Stomach smooth muscle (tissue), 2 donors: Measurements from ENCODE around the gene EGR1.
"Not testable (repeated sequence)": the region's sequence is repeated elsewhere in the genome, so short reads cannot be mapped to it uniquely, and the experiment has no call there.

Source experiments
- H3K27ac ChIP-seq: one replicate; pipeline ENCODE4 v1.7.0; 2013; ENCODE audit warnings: mild to moderate bottlenecking, low read length, inconsistent platforms
- H3K27me3 ChIP-seq, 2 donors: one replicate each; pipeline ENCODE4 v1.7.0; 2013; ENCODE audit warnings: low read length in 2 of 2; ENCODE audit not compliant: insufficient read depth in 2 of 2, control insufficient read depth in 1 of 2
- H3K36me3 ChIP-seq, 2 donors: one replicate each; pipeline ENCODE4 v1.7.0; 2013; ENCODE audit warnings: low read length in 2 of 2; ENCODE audit not compliant: control insufficient read depth in 2 of 2, insufficient read depth in 2 of 2
- H3K4me1 ChIP-seq: one replicate; pipeline ENCODE4 v1.7.0; 2013; ENCODE audit warnings: low read length; ENCODE audit not compliant: control insufficient read depth, insufficient read depth
- H3K4me3 ChIP-seq, 2 donors: one replicate each; pipeline ENCODE4 v1.7.0; 2013; ENCODE audit warnings: low read length in 2 of 2
- H3K9ac ChIP-seq, 2 donors: one replicate each; pipeline ENCODE4 v1.7.0; 2013; ENCODE audit warnings: low read length in 2 of 2, mild to moderate bottlenecking in 1 of 2
- H3K9me3 ChIP-seq, 2 donors: one replicate each; pipeline ENCODE4 v1.7.0; 2013; ENCODE audit warnings: low read length in 2 of 2; ENCODE audit not compliant: control insufficient read depth in 2 of 2
- donor health status: healthy.
- donor health status: Pancreatic carcinoma.

Gene EGR1

GRCh38 chr5:138471052-138471361 is 5.7 kb downstream of the EGR1 start:
- H3K4me3 ChIP-seq = no peak overlapping the region
- H3K36me3 ChIP-seq = peaks cover 0 to 14% of the 10 kb centered on the region in 2 donors
- H3K4me1 ChIP-seq = peaks cover 19% of the 10 kb centered on the region
- no peaks in the 10 kb centered on the region for H3K27me3 ChIP-seq
- no peak overlapping the region for H3K27ac ChIP-seq
- no peaks in the 10 kb centered on the region for H3K9me3 ChIP-seq
- no peak overlapping the region for H3K9ac ChIP-seq

- Histone ChIP-seq H3K36me3 (peaks cover 0 to 7% of the 10 kb centered on the region in 2 donors), H3K4me3 (no peak overlapping the region), H3K4me1 (peaks cover 6% of the 10 kb centered on the region), H3K27ac (no peak overlapping the region), H3K9me3 (no peaks in the 10 kb centered on the region), H3K27me3 (no peaks in the 10 kb centered on the region), H3K9ac (no peak overlapping the region)
These were observed 7.1 kb downstream of the EGR1 start for GRCh38 chr5:138472353-138472752.

- H3K27me3 ChIP-seq = not testable (repeated sequence)
These were observed 7.9 kb downstream of the EGR1 start for GRCh38 chr5:138473151-138473550.

GRCh38 chr5:138476918-138477317 is 11.6 kb downstream of the EGR1 start:
- no peak overlapping the region for H3K9ac ChIP-seq
- no peak overlapping the region for H3K4me3 ChIP-seq
- no peaks in the 10 kb centered on the region for H3K9me3 ChIP-seq
- no peaks in the 10 kb centered on the region for H3K4me1 ChIP-seq
- H3K36me3 ChIP-seq = no peaks in the 10 kb centered on the region
- no peaks in the 10 kb centered on the region for H3K27me3 ChIP-seq
- H3K27ac ChIP-seq = no peak overlapping the region

More at GRCh38 chr5:138473151-138473550, 7.9 kb downstream of the EGR1 start:
- H3K9me3 ChIP-seq, H3K4me3 ChIP-seq, H3K4me1 ChIP-seq, H3K36me3 ChIP-seq, H3K9ac ChIP-seq, H3K27ac ChIP-seq: not testable (repeated sequence)

GRCh38 chr5:138482638-138483037 is 17.4 kb downstream of the EGR1 start:
- Histone ChIP-seq H3K36me3 (no peaks in the 10 kb centered on the region), H3K9me3 (no peaks in the 10 kb centered on the region), H3K27me3 (no peaks in the 10 kb centered on the region), H3K4me3 (no peak overlapping the region), H3K27ac (no peak overlapping the region), H3K4me1 (no peaks in the 10 kb centered on the region), H3K9ac (no peak overlapping the region)

GRCh38 chr5:138488481-138488945 is 23.2 kb downstream of the EGR1 start:
- Histone ChIP-seq H3K27me3 (no peaks in the 10 kb centered on the region), H3K4me3 (no peak overlapping the region), H3K4me1 (peaks cover 26% of the 10 kb centered on the region), H3K9me3 (no peaks in the 10 kb centered on the region), H3K27ac (no peak overlapping the region), H3K9ac (no peak overlapping the region), H3K36me3 (no peaks in the 10 kb centered on the region)

GRCh38 chr5:138489683-138490061 is 24.4 kb downstream of the EGR1 start:
- Histone ChIP-seq H3K36me3 (no peaks in the 10 kb centered on the region), H3K27ac (peak overlapping the region; percentile 41), H3K4me1 (peaks cover 26% of the 10 kb centered on the region), H3K4me3 (no peak overlapping the region), H3K9ac (peak overlapping the region; percentile 21 to 35), H3K9me3 (no peaks in the 10 kb centered on the region), H3K27me3 (no peaks in the 10 kb centered on the region)

GRCh38 chr5:138490648-138491283 is 25.5 kb downstream of the EGR1 start:
- H3K9me3 ChIP-seq = no peaks in the 10 kb centered on the region
- H3K9ac ChIP-seq = peak overlapping the region; percentile 33 to 42
- H3K4me1 ChIP-seq = peaks cover 26% of the 10 kb centered on the region
- H3K36me3 ChIP-seq = no peaks in the 10 kb centered on the region
- peak overlapping the region in 1 of 2 donors; percentile 71 for H3K4me3 ChIP-seq
- H3K27me3 ChIP-seq = no peaks in the 10 kb centered on the region
- H3K27ac ChIP-seq = no peak overlapping the region

- H3K4me1 ChIP-seq = peaks cover 26% of the 10 kb centered on the region
- H3K36me3 ChIP-seq = no peaks in the 10 kb centered on the region
- H3K4me3 ChIP-seq = peak overlapping the region; percentile 66 to 71
- H3K9me3 ChIP-seq = no peaks in the 10 kb centered on the region
- peak overlapping the region; percentile 33 to 42 for H3K9ac ChIP-seq
- H3K27ac ChIP-seq = no peak overlapping the region
- no peaks in the 10 kb centered on the region for H3K27me3 ChIP-seq
These were observed 26.0 kb downstream of the EGR1 start for GRCh38 chr5:138491284-138491648.

- Histone ChIP-seq H3K27ac (peak overlapping the region; percentile 67), H3K9me3 (no peaks in the 10 kb centered on the region)
These were observed 26.6 kb downstream of the EGR1 start for GRCh38 chr5:138491669-138492559.

GRCh38 chr5:138492560-138493045 is 27.3 kb downstream of the EGR1 start:
- Histone ChIP-seq H3K27me3 (no peaks in the 10 kb centered on the region), H3K4me3 (peak overlapping the region; percentile 70 to 76), H3K9ac (peak overlapping the region; percentile 80 to 81), H3K27ac (peak overlapping the region; percentile 67), H3K4me1 (peaks cover 26% of the 10 kb centered on the region), H3K9me3 (no peaks in the 10 kb centered on the region), H3K36me3 (no peaks in the 10 kb centered on the region)

More at GRCh38 chr5:138491669-138492559, 26.6 kb downstream of the EGR1 start:
- Histone ChIP-seq H3K27me3 (no peaks in the 10 kb centered on the region), H3K4me1 (peaks cover 26% of the 10 kb centered on the region), H3K36me3 (no peaks in the 10 kb centered on the region), H3K9ac (peak overlapping the region; percentile 80 to 81), H3K4me3 (peak overlapping the region; percentile 70 to 76)
